ENCODE measurements around the gene CDH23. TPM values are rescaled to one million over a fixed set of nuclear protein-coding genes. Genes with fewer than 3 reads are reported as not detected.
A peak's percentile ranks its signal among the peaks of the same experiment; 100 is the strongest.

The CDH23 gene
- total RNA-seq, 1 donor from 2014 or later, result 20.1 TPM

GRCh38 chr10:71706216-71707121, 309.7 kb downstream of the CDH23 start:
- ATAC-seq (no peak), DNase-seq (ENCODE audit: low spot score) (no peak)
- intact Hi-C loops (cut with DNase I), result loop anchor here (5.0 kb wide), 1 partner anchor 394 kb away; no protein-coding TSS in a partner anchor

DNA sequence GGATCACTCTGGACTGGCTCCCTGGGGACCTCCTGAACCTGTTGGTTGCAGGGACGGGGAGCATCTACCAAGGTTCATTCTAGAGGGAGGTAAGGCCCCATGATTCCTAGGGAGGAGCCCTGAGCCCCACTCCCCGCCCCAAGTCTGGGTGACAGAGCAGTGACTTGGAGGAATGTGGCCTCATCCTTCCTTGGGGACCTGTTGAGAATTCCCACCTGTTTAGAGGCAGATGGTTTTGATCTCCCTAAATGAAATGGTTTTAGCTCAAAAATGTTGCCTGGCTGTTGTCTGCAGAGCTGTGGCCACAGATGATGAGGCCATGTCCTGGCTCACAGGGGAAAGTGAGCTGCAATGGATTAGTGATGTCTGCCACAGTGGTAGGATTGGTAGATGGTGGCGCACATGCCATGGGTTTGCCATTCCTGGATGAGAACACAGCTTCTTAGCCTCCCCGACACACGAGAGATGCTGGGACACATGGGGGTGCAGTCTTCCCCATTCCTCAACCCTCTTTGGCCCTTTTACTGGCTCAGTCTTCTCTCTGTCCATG, 310.6 kb downstream of the CDH23 start:
- ATAC-seq, result no peak
- intact Hi-C loops (cut with DNase I), result loop anchor here (5.0 kb wide), 1 partner anchor 395 kb away; no protein-coding TSS in a partner anchor

DNA sequence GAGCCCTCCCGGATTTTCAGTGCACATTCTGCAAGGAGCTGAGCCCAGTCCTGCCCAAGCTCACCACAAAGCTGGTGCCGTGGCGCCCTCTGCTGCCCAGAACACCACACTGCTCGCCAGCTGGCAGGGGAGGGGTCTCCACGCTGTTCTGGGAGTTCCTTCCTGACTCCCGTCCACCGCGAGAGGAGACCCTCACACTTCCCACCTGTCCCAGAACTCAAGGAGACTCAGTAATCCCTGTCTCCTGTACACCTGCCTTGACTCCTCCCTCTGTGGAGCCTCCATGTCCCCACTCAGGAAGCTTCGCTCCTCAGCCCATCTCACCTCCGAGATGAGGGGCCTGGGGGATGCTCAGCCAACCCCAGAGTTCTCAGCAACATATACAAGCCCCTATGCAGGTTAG, 311.6 kb downstream of the CDH23 start:
- DNase-seq (ENCODE audit: low spot score) (peak; percentile 83), ATAC-seq (peak; percentile 23)
- intact Hi-C loops (cut with DNase I), result loop anchor here (5.0 kb wide), 1 partner anchor 396 kb away; no protein-coding TSS in a partner anchor

More for the DNA sequence above, 310.6 kb downstream of the CDH23 start:
- DNase-seq (ENCODE audit: low spot score), result no peak

GRCh38 chr10:71708897-71709882, 312.5 kb downstream of the CDH23 start:
- intact Hi-C loops (cut with DNase I), result loop anchor here (5.0 kb wide), 1 partner anchor 397 kb away; no protein-coding TSS in a partner anchor
- ATAC-seq, result no peak
- no peak for DNase-seq (ENCODE audit: low spot score)

DNA sequence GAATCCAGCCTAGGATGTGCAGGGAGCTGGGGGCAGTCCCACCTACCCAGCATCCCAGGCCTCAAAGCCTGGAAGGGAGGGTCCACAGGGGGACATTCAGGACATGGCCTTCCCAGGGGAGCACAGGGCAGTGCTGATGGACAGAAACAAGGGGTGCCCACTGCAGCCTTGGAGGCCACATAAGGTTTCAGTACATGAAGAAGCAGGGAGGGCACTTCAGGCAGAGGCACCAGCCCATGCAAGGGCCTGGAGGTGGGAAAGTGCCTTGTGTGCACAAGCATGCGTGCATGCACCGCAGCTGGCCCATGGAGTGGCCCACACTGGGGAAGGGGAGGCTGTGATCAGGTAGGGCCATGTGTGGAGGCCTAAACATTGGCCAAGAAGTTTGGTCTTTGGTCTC, 313.8 kb downstream of the CDH23 start:
- intact Hi-C loops (cut with DNase I), result no loop called here
- no peak for DNase-seq (ENCODE audit: low spot score)
- ATAC-seq, result no peak

DNA sequence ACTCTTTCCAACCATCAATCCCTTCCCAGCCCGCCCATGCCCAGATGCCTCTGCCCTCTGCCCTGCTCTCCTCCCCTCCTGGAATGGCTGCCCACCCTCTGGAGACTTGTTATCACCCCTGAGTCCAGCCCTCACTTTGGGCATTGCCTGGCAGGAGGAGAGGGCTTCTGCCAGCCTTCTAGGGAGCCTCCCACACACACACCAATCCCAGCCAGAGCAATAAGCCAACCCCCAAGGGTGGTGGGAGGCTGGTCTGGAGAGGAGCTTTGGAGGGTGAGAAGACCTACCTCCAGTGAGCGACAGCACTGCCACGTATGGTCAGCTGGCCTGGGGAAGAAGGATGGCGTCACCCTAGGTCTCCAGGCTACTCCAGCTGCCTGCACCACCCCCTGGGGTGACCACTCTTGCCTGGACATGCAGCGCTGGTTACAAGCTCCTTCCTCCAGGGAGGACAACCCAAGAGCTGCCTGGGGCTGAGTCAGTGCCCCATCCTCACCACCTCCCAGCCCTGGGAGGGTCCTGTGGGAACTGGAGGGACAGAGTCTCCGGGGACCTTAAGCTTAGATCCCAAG, 314.4 kb downstream of the CDH23 start:
- no peak for ATAC-seq
- intact Hi-C loops (cut with DNase I), result no loop called here
- DNase-seq (ENCODE audit: low spot score), result no peak

DNA sequence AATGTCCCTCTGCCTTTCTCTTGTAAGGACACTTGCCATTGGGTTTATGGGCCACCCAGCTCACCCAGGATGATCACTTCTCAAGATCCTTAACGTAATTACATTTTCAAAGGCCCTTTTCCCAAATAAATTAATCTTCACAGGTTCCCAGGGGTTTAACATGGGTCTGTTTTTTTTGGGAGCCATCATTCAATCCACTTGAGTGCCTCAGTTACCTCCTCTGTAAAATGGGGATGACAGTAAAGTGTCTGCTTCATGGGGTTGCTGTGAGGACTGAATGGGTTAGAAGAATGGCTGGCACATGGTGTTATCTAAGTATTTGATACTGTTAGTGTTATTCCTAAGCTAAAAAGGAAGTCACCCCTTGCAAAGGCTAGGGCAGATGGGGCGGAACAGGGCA, 315.4 kb downstream of the CDH23 start:
- intact Hi-C loops (cut with DNase I), result no loop called here
- DNase-seq (ENCODE audit: low spot score), result no peak
- ATAC-seq, result no peak

DNA sequence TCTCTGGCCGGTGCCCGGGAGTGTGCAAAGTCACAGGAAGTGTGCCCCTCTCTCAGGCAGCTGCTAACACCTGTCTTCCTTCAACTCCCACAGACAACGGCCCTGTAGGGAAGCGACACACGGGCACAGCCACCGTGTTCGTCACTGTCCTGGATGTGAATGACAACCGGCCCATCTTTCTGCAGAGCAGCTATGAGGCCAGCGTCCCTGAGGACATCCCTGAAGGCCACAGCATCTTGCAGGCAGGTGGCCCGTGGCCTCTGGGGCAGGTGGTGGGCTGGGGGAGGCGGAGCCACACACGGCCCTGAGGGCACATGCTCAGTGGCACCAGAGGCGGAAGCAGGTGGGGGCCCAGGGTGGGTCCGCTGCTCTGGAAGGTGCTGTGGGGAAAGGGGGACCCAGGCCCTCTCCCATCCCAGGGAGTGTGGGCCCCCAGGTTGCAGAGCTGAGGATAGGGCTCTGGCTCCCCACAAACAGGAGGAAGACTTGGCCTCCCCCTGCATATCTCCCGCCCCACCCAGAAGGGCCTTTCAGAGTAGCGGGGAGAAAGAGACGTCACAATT, 315.9 kb downstream of the CDH23 start:
- ATAC-seq (no peak), DNase-seq (ENCODE audit: low spot score) (no peak)
- intact Hi-C loops (cut with DNase I), result no loop called here

DNA sequence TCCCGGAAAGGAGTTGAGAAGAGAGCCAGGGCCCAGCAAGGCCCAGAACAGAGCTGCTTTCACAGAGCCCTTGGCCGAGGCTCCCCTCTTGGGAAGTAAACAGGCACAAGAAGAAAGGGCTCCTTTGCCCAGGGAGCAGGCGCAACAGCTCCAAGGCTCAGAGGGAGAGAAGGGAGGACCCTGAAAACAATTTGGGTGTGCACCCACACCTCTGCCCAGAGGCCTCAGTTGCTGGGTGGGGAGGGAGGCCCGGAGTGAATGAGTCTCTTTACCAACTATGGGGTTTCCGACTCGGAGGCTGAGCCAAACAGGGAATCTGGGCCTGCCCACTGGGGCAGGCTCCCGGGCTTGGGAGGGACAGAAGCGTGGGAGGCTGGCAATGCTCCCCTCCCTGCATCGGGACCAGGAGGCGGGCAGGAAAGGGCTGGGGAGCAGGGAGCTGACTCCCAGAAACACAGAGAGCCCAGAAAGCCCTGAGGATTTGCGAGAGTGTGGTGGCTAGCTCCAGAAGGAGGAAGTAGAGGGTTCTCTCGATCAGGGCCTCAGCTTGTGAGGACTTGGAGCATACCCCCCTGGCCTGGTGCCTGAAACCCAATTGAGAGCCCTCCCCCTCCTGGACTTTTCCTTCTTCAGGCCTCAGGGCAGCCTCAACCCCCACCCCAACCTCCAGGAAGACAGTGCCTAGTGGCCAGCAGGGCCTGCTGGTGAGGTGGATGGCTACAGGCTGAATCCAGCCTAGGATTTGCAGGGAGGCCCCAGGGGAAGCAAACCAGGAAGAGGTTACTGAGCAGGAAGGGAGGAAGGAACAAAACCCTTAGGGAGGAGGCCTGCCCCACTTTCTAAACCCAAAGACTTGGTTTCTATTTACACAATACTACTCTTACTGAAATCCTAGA, 316.7 kb downstream of the CDH23 start:
- DNase-seq (ENCODE audit: low spot score), result peak; percentile 93
- peak; percentile 87 for ATAC-seq
- intact Hi-C loops (cut with DNase I), result no loop called here

- no peak for DNase-seq (ENCODE audit: low spot score)
- no peak for ATAC-seq
- intact Hi-C loops (cut with DNase I), result no loop called here
Observed at GRCh38 chr10:71714031-71714410, 317.3 kb downstream of the CDH23 start.

GRCh38 chr10:71714592-71714991, 317.9 kb downstream of the CDH23 start:
- ATAC-seq (no peak), DNase-seq (ENCODE audit: low spot score) (no peak)
- intact Hi-C loops (cut with DNase I), result no loop called here

DNA sequence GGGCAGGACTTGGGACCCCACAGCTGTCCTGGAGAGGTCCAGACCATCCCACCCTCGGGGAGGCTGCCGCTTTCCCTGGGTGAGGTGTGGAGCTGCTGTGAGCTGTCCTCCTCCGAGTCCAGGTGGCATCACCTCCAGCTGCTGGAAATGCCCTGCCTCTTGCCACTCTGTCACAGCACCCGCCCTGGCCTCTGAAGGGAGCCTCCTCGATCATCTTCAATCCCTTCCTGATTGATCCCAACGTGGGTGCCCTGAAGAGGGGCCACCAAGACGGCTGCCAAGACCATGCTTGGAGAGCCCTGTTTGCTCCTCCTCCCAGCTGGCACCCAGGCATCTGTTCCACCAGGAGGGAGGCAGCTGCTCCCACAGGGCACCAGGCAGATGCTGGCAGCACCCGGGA, 318.3 kb downstream of the CDH23 start:
- intact Hi-C loops (cut with DNase I), result loop anchor here (5.0 kb wide), 1 partner anchor 57 kb away; the partner anchor contains the start of gene VSIR
- ATAC-seq (no peak), DNase-seq (ENCODE audit: low spot score) (no peak)

DNA sequence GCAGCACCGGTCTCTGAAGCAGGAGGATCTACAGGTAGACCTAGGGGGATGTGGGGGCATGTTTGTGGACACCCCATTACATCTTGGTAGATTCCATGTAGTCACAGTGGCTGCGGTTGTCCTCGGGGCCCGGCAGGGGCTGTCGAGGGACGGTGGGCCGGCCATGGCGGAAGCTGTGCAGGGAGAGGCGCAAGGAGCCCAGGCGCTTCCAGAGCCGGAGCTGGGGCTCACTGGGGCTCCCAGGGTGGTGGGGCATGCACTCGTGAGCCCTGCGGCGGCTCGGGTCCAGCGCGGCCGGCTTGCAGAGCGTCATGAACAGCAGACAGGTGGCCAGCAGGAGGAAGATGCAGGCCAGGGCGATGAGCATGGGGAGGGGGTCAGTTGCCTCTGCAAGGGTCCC, 319.1 kb downstream of the CDH23 start:
- DNase-seq (ENCODE audit: low spot score) (no peak), ATAC-seq (no peak)
- intact Hi-C loops (cut with DNase I), result loop anchor here (5.0 kb wide), 1 partner anchor 56 kb away; the partner anchor contains the start of gene VSIR

- DNase-seq (ENCODE audit: low spot score) (no peak), ATAC-seq (no peak)
- intact Hi-C loops (cut with DNase I), result loop anchor here (5.0 kb wide), 1 partner anchor 56 kb away; the partner anchor contains the start of gene VSIR
Observed at GRCh38 chr10:71716426-71716825, 319.7 kb downstream of the CDH23 start.

DNA sequence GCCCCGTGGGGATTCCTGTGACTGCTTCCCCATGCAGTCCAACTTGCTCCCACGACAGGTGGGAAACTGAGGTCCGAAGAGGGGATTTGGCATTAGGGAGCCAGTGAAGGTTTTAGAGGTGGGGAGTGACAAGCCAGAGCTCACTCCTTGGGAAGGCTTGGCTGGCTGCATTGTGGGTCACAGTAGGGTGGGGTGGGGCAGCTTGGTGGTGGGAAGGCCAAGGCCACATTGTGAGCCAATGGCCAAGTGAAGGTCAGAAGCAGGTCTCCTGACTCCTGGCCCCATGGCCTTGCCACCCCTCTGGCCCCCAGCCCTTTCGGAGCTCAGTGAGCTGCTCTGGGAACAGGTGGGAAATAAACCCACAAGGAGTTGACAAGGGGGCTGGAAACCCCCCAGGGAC, 320.3 kb downstream of the CDH23 start:
- DNase-seq (ENCODE audit: low spot score), result no peak
- intact Hi-C loops (cut with DNase I), result loop anchor here (5.0 kb wide), 1 partner anchor 55 kb away; the partner anchor contains the start of gene VSIR
- no peak for ATAC-seq

GRCh38 chr10:71717551-71717951, 320.8 kb downstream of the CDH23 start:
- DNase-seq (ENCODE audit: low spot score) (no peak), ATAC-seq (no peak)
- intact Hi-C loops (cut with DNase I), result loop anchor here (5.0 kb wide), 1 partner anchor 55 kb away; the partner anchor contains the start of gene VSIR

GRCh38 chr10:71718165-71718698, 321.5 kb downstream of the CDH23 start:
- intact Hi-C loops (cut with DNase I), result loop anchor here (5.0 kb wide), 1 partner anchor 54 kb away; the partner anchor contains the start of gene VSIR
- ATAC-seq, result no peak
- DNase-seq (ENCODE audit: low spot score), result no peak

Measured in sciatic nerve (tissue), 2 donors.